ENCODE measurements around the gene MAP3K7CL. TPM values are rescaled to one million over a fixed set of nuclear protein-coding genes. Genes with fewer than 3 reads are reported as not detected.
"Not testable (repeated sequence)": the region's sequence is repeated elsewhere in the genome, so short reads cannot be mapped to it uniquely, and the experiment has no call there.

MAP3K7CL gene
- total RNA-seq, 1 donor from 2014 or later, result 3.1 TPM

- no peak for ATAC-seq
Observed at GRCh38 chr21:29133796-29134195, 3.4 kb downstream of the MAP3K7CL start.

- no peak for ATAC-seq
Observed at GRCh38 chr21:29135481-29135880, 5.0 kb downstream of the MAP3K7CL start.

- no peak for ATAC-seq
Observed at GRCh38 chr21:29136033-29136432, 5.6 kb downstream of the MAP3K7CL start.

- no peak for ATAC-seq
Observed at GRCh38 chr21:29144736-29145353, 14.4 kb downstream of the MAP3K7CL start.

GRCh38 chr21:29145354-29145782, 14.9 kb downstream of the MAP3K7CL start:
- ATAC-seq, result peak; percentile 70

- ATAC-seq, result peak; percentile 82
Observed at GRCh38 chr21:29145852-29146453, 15.5 kb downstream of the MAP3K7CL start.

GRCh38 chr21:29146726-29147125, 16.3 kb downstream of the MAP3K7CL start:
- ATAC-seq, result no peak

- no peak for ATAC-seq
Observed at GRCh38 chr21:29148530-29148929, 18.1 kb downstream of the MAP3K7CL start.

GRCh38 chr21:29149808-29150425, 19.5 kb downstream of the MAP3K7CL start:
- no peak for ATAC-seq

- ATAC-seq, result no peak
Observed at GRCh38 chr21:29151931-29152330, 21.5 kb downstream of the MAP3K7CL start.

GRCh38 chr21:29152916-29153315, 22.5 kb downstream of the MAP3K7CL start:
- ATAC-seq, result no peak

GRCh38 chr21:29154270-29154669, 23.8 kb downstream of the MAP3K7CL start:
- ATAC-seq, result no peak

- peak; percentile 77 for ATAC-seq
Observed at GRCh38 chr21:29155118-29155932, 24.9 kb downstream of the MAP3K7CL start.

GRCh38 chr21:29155933-29156260, 25.5 kb downstream of the MAP3K7CL start:
- no peak for ATAC-seq

GRCh38 chr21:29157080-29157479, 26.6 kb downstream of the MAP3K7CL start:
- ATAC-seq, result no peak

- no peak for ATAC-seq
Observed at GRCh38 chr21:29159842-29160241, 29.4 kb downstream of the MAP3K7CL start.

- peak; percentile 67 for ATAC-seq
Observed at GRCh38 chr21:29162825-29163224, 32.4 kb downstream of the MAP3K7CL start.

- peak; percentile 15 for ATAC-seq
Observed at GRCh38 chr21:29163341-29164115, 33.1 kb downstream of the MAP3K7CL start.

GRCh38 chr21:29164323-29164942, 34.0 kb downstream of the MAP3K7CL start:
- peak; percentile 46 for ATAC-seq

GRCh38 chr21:29166323-29166722, 35.9 kb downstream of the MAP3K7CL start:
- no peak for ATAC-seq

- no peak for ATAC-seq
Observed at GRCh38 chr21:29166853-29167252, 36.4 kb downstream of the MAP3K7CL start.

GRCh38 chr21:29167481-29167880, 37.0 kb downstream of the MAP3K7CL start:
- not testable (repeated sequence) for ATAC-seq

Data from esophagus mucosa (tissue), 1 donor.